ENCODE measurements around the gene FOSB. TPM values are rescaled to one million over a fixed set of nuclear protein-coding genes. Genes with fewer than 3 reads are reported as not detected.

FOSB gene
- total and polyA plus RNA-seq, 2 donors (not counting 1 experiment from before 2014, with no cell fraction given): 2.8 to 24.9 TPM

GRCh38 chr19:45473367-45473681, 5.5 kb downstream of the FOSB start:
- H3K4me1 ChIP-seq (ENCODE audit: control insufficient read depth, extremely low read depth, insufficient read depth, low read length): peaks cover 10% of the 10 kb centered on the region
- no peaks in the 10 kb centered on the region for H3K36me3 ChIP-seq (ENCODE audit: control insufficient read depth, insufficient read depth, low read length)
- no peak overlapping the region for H3K9ac ChIP-seq (ENCODE audit: insufficient read depth, low read length)
- TF ChIP-seq EZH2 (IDR thresholded peaks at IDR 0.05; ENCODE audit: low read length, missing control alignments) (no peak), CTCF (conservative IDR thresholded peaks at IDR 0.05 in 1 of 2, IDR thresholded peaks at IDR 0.05 in 1 of 2; ENCODE audit: low read depth in 1 of 2, low read length in 2 of 2) (no peak)
- H4K20me1 ChIP-seq (ENCODE audit: control insufficient read depth, extremely low read depth, insufficient read depth, low read length): no peaks in the 10 kb centered on the region
- no peak overlapping the region for H3K4me3 ChIP-seq (replicated peaks in 1 of 4; ENCODE audit: control extremely low read depth in 1 of 4, insufficient read depth in 1 of 4, low read depth in 3 of 4, low read length in 4 of 4)
- H3K27ac ChIP-seq (ENCODE audit: insufficient read depth, low read length): no peak overlapping the region
- no peak overlapping the region for H2AFZ ChIP-seq (ENCODE audit: low read length)
- no peak for DNase-seq (ENCODE audit: low read depth in 2 of 2)
- H3K9me3 ChIP-seq (ENCODE audit: control insufficient read depth, insufficient read depth, low read depth, low read length): no peaks in the 10 kb centered on the region
- no peaks in the 10 kb centered on the region for H3K27me3 ChIP-seq (ENCODE audit: control insufficient read depth, insufficient read depth, low read length)
- H3K79me2 ChIP-seq (ENCODE audit: control insufficient read depth, insufficient read depth, low read length): peaks cover 58% of the 10 kb centered on the region
- no peak overlapping the region for H3K4me2 ChIP-seq (ENCODE audit: extremely low read depth, insufficient read depth, low read length)

- H3K36me3 ChIP-seq (ENCODE audit: control insufficient read depth, insufficient read depth, low read length): no peaks in the 10 kb centered on the region
- no peaks in the 10 kb centered on the region for H4K20me1 ChIP-seq (ENCODE audit: control insufficient read depth, extremely low read depth, insufficient read depth, low read length)
- H3K4me2 ChIP-seq (ENCODE audit: extremely low read depth, insufficient read depth, low read length): peak overlapping the region; percentile 15
- no peak for DNase-seq (ENCODE audit: low read depth in 2 of 2)
- H3K27ac ChIP-seq (ENCODE audit: insufficient read depth, low read length): peak overlapping the region; percentile 46
- no peak overlapping the region for H2AFZ ChIP-seq (ENCODE audit: low read length)
- H3K9ac ChIP-seq (ENCODE audit: insufficient read depth, low read length): no peak overlapping the region
- TF ChIP-seq EZH2 (IDR thresholded peaks at IDR 0.05; ENCODE audit: low read length, missing control alignments): no peak
- TF ChIP-seq CTCF (conservative IDR thresholded peaks at IDR 0.05 in 1 of 2, IDR thresholded peaks at IDR 0.05 in 1 of 2; ENCODE audit: low read depth in 1 of 2, low read length in 2 of 2): no peak
- H3K4me3 ChIP-seq (replicated peaks in 1 of 4; ENCODE audit: control extremely low read depth in 1 of 4, insufficient read depth in 1 of 4, low read depth in 3 of 4, low read length in 4 of 4): no peak overlapping the region
- peaks cover 56% of the 10 kb centered on the region for H3K79me2 ChIP-seq (ENCODE audit: control insufficient read depth, insufficient read depth, low read length)
- no peaks in the 10 kb centered on the region for H3K9me3 ChIP-seq (ENCODE audit: control insufficient read depth, insufficient read depth, low read depth, low read length)
- peaks cover 10% of the 10 kb centered on the region for H3K4me1 ChIP-seq (ENCODE audit: control insufficient read depth, extremely low read depth, insufficient read depth, low read length)
- no peaks in the 10 kb centered on the region for H3K27me3 ChIP-seq (ENCODE audit: control insufficient read depth, insufficient read depth, low read length)
These were observed 6.1 kb downstream of the FOSB start for GRCh38 chr19:45473682-45474605.

GRCh38 chr19:45474606-45475521, 7.1 kb downstream of the FOSB start:
- Histone ChIP-seq H3K79me2 (ENCODE audit: control insufficient read depth, insufficient read depth, low read length) (peaks cover 52% of the 10 kb centered on the region), H3K9ac (ENCODE audit: insufficient read depth, low read length) (no peak overlapping the region), H3K36me3 (ENCODE audit: control insufficient read depth, insufficient read depth, low read length) (no peaks in the 10 kb centered on the region), H3K4me2 (ENCODE audit: extremely low read depth, insufficient read depth, low read length) (peak overlapping the region; percentile 65), H3K9me3 (ENCODE audit: control insufficient read depth, insufficient read depth, low read depth, low read length) (no peaks in the 10 kb centered on the region), H3K4me1 (ENCODE audit: control insufficient read depth, extremely low read depth, insufficient read depth, low read length) (peaks cover 10% of the 10 kb centered on the region), H3K4me3 (replicated peaks in 1 of 4; ENCODE audit: control extremely low read depth in 1 of 4, insufficient read depth in 1 of 4, low read depth in 3 of 4, low read length in 4 of 4) (peak overlapping the region in 1 of 4 experiments; percentile 8), H4K20me1 (ENCODE audit: control insufficient read depth, extremely low read depth, insufficient read depth, low read length) (no peaks in the 10 kb centered on the region), H3K27me3 (ENCODE audit: control insufficient read depth, insufficient read depth, low read length) (no peaks in the 10 kb centered on the region), H2AFZ (ENCODE audit: low read length) (no peak overlapping the region), H3K27ac (ENCODE audit: insufficient read depth, low read length) (peak overlapping the region; percentile 46)
- no peak for DNase-seq (ENCODE audit: low read depth in 2 of 2)
- TF ChIP-seq EZH2 (IDR thresholded peaks at IDR 0.05; ENCODE audit: low read length, missing control alignments): no peak
- no peak for TF ChIP-seq CTCF (conservative IDR thresholded peaks at IDR 0.05 in 1 of 2, IDR thresholded peaks at IDR 0.05 in 1 of 2; ENCODE audit: low read depth in 1 of 2, low read length in 2 of 2)

Measured in fibroblast of lung (primary cell).